GM18498 (cell line): Measurements from ENCODE around the gene AKR1A1.
"Not testable (repeated sequence)": the region's sequence is repeated elsewhere in the genome, so short reads cannot be mapped to it uniquely, and the experiment has no call there.

Experiments
- ATAC-seq: cut with Tn5 transposase; IDR thresholded peaks from one replicate; pipeline ENCODE4 v1.9.1; 2021; ENCODE audit warnings: mild to moderate bottlenecking, moderate library complexity; ENCODE audit not compliant: unreplicated experiment

The AKR1A1 gene

DNA sequence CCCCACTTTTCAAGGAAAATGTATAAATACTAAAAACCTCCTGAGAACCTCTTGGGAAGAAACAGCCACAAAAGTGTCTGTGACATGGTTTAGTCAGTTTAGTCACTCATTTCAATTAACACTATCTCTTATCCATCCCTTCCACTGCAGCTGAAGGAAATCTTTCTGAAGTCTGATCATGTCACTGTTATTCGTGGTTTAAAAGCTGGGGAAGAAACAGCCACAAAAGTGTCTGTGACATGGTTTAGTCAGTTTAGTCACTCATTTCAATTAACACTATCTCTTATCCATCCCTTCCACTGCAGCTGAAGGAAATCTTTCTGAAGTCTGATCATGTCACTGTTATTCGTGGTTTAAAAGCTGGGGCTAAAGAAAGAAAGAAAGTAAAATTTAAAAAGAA is 27.1 kb upstream of the AKR1A1 start:
- not testable (repeated sequence) for ATAC-seq

DNA sequence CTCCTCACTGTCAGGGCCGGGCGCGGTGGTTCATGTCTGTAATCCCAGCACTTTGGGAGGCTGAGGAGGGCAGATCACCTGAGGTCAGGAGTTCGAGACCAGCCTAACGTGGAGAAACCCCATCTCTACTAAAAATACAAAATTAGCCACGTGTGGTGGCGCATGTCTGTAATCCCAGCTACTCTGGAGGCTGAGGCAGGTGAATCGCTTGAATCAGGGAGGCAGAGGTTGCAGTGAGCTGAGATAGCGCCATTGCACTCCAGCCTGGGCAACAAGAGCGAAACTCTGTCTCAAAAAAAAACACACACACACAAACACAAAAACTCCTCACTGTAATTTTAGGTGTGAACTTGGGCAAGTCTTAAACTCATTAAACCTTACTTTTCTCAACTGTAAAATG is 26.7 kb upstream of the AKR1A1 start:
- ATAC-seq, result not testable (repeated sequence)

DNA sequence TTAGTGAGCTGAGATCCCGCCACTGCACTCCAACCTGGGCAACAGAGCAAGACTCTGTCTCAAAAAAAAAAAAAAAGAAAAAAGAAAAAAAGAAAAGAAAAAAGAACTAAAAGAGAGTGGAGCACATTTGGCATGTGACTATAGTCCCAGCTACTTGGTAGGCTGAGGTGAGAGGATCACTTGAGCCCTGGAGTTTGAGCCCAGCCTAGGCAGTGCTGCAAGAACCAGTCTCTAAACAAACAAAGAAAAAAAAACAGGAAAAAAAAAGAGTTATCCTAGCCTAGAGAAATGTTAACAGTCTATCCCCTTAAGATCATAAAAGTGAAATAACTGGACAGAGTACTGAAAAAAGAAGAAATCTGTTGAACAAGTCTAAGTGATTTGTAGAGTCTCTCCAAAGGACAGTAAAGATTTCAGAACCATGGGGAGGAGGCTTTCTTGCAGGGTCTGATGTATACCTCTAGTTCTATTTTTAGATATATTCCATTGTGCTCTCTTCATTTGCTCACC is 24.4 kb upstream of the AKR1A1 start:
- no peak for ATAC-seq

- ATAC-seq, result no peak
Measured at GRCh38 chr1:45530632-45531135, 19.9 kb upstream of the AKR1A1 start.

GRCh38 chr1:45531873-45532272 is 18.8 kb upstream of the AKR1A1 start:
- no peak for ATAC-seq

GRCh38 chr1:45535988-45536766 is 14.4 kb upstream of the AKR1A1 start:
- no peak for ATAC-seq

GRCh38 chr1:45536886-45537285 is 13.7 kb upstream of the AKR1A1 start:
- ATAC-seq, result no peak

DNA sequence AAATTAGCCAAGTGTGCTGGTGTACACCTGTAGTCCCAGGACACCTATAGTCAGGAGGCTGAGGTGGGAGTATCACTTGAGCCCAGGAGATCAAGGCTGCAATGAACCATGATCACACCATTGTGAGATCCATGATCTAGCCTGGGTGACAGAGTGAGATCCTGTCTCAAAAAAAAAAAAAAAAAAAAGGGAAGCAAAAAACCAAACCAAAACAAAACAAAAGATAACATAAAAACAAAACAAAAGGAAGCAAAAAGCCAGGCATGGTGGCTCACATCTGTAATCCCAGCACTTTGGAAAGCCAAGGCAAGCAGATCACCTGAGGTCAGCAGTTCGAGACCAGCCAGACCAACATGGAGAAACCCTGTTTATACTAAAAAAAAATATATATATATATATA is 9.4 kb upstream of the AKR1A1 start:
- ATAC-seq, result no peak

- ATAC-seq, result no peak
Measured at GRCh38 chr1:45542591-45542990, 8.0 kb upstream of the AKR1A1 start.

- peak; percentile 66 for ATAC-seq
Measured at GRCh38 chr1:45543581-45544417, 6.8 kb upstream of the AKR1A1 start.

GRCh38 chr1:45544530-45544929 is 6.1 kb upstream of the AKR1A1 start:
- peak; percentile 3 for ATAC-seq

- ATAC-seq, result peak; percentile 49
Measured at GRCh38 chr1:45545019-45545493, 5.6 kb upstream of the AKR1A1 start.

GRCh38 chr1:45545553-45546310 is 4.9 kb upstream of the AKR1A1 start:
- no peak for ATAC-seq

GRCh38 chr1:45551684-45552083 is 1.1 kb downstream of the AKR1A1 start:
- ATAC-seq, result no peak

GRCh38 chr1:45552331-45552730 is 1.7 kb downstream of the AKR1A1 start:
- ATAC-seq, result no peak

GRCh38 chr1:45554198-45554597 is 3.6 kb downstream of the AKR1A1 start:
- no peak for ATAC-seq

GRCh38 chr1:45557422-45557944 is 6.9 kb downstream of the AKR1A1 start:
- no peak for ATAC-seq

GRCh38 chr1:45563843-45564242 is 13.2 kb downstream of the AKR1A1 start:
- no peak for ATAC-seq

DNA sequence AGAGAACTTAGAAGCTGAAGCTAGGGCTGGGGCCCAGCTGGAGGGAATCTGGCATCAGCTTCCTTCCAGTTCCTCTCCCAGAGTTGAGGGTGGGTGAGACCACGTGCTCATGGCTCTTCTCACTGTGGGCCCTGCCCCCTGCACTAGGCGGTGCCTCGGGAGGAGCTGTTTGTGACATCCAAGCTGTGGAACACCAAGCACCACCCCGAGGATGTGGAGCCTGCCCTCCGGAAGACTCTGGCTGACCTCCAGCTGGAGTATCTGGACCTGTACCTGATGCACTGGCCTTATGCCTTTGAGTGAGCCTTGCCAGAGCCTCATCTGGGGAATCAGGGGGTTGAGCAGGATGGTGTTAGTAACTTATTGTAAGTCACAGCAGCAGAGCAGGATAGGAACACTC is 16.1 kb downstream of the AKR1A1 start:
- ATAC-seq, result no peak

DNA sequence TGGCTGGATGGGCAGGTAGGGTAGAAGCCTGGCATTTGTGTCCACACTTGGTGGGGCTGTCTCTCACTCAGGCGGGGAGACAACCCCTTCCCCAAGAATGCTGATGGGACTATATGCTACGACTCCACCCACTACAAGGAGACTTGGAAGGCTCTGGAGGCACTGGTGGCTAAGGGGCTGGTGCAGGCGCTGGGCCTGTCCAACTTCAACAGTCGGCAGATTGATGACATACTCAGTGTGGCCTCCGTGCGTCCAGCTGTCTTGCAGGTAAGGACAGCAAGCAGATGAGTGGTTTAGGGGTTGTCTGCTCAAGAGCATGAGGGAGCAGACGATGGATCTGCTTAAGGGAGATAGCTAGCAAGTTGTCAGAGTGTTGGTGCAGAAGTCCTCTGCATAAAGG is 17.3 kb downstream of the AKR1A1 start:
- no peak for ATAC-seq

DNA sequence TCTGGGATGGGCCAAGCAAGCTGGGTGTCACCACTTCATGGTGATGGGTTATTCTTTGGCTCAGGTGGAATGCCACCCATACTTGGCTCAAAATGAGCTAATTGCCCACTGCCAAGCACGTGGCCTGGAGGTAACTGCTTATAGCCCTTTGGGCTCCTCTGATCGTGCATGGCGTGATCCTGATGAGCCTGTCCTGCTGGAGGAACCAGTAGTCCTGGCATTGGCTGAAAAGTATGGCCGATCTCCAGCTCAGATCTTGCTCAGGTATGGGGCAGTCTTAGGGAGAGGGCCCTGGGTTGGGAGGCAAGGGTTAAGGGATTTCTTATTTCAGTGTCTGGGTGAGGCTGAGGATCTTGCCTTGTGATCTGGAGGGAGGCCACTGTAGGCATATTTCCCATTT is 17.8 kb downstream of the AKR1A1 start:
- ATAC-seq, result no peak
